T-cell (primary cell): ENCODE data around the gene STAP1. TPM values are rescaled to one million over a fixed set of nuclear protein-coding genes. Genes with fewer than 3 reads are reported as not detected.
A peak's percentile ranks its signal among the peaks of the same experiment; 100 is the strongest.

Source experiments
- ATAC-seq, 4 experiments: fragments of 200-7000 bp in 3 of 4; fragments of 150-1000 bp in 1 of 4; cut with Tn5 transposase; replicated peaks in 1 of 4; 1 replicate in 3 of 4; 2 replicates in 1 of 4; pipeline ENCODE4 v1.10.0; 2021; ENCODE audit warnings: moderate library complexity in 3 of 4, mild to moderate bottlenecking in 2 of 4, moderate number of reproducible peaks in 1 of 4
- CTCF ChIA-PET, 2 donors: fragments of 300-600 bp; sonication (Branson Sonifier 250); formaldehyde crosslinking; loops; one replicate each; lab custom pipeline; 2022; ENCODE audit warnings: antibody characterized with exemption in 2 of 2; lab: Charles Lee
- POLR2A ChIA-PET, 2 donors: fragments of 300-600 bp; sonication (Branson Sonifier 250); formaldehyde crosslinking; loops; one replicate each; lab custom pipeline; 2022; ENCODE audit warnings: antibody characterized with exemption in 2 of 2; lab: Charles Lee
- DNase-seq, 35 experiments: peaks; one replicate each; pipeline versions ENCODE4 v3.0.0 to v3.0.0-alpha.2; 2013 to 2023
- H3K27ac ChIP-seq: one replicate; pipeline ENCODE4 v1.5.1; 2013; ENCODE audit warnings: low read length
- H3K27me3 ChIP-seq, 2 experiments: replicated peaks in 1 of 2; 1 replicate in 1 of 2; 2 replicates in 1 of 2; pipeline versions ENCODE4 v1.6.1 to v1.7.0; 2013; ENCODE audit warnings: low read length in 1 of 2, mixed read lengths in 1 of 2; ENCODE audit not compliant: control insufficient read depth in 2 of 2, insufficient read depth in 2 of 2; ENCODE audit errors: extremely low read depth in 1 of 2
- H3K36me3 ChIP-seq, 2 donors: 1 replicate in 1 of 2; 2 replicates in 1 of 2; pipeline versions ENCODE4 v1.6.1 to v1.7.0; 2013; ENCODE audit warnings: low read length in 1 of 2; ENCODE audit not compliant: control insufficient read depth in 2 of 2, insufficient read depth in 1 of 2; ENCODE audit errors: extremely low read depth in 1 of 2
- H3K4me1 ChIP-seq, 2 experiments: 1 replicate in 1 of 2; 2 replicates in 1 of 2; pipeline versions ENCODE4 v1.6.1 to v1.7.0; 2013; ENCODE audit warnings: low read length in 2 of 2, mixed read lengths in 1 of 2; ENCODE audit not compliant: insufficient read depth in 2 of 2, control insufficient read depth in 1 of 2; ENCODE audit errors: extremely low read depth in 1 of 2
- H3K4me3 ChIP-seq, 2 donors: 1 replicate in 1 of 2; 2 replicates in 1 of 2; pipeline versions ENCODE4 v1.5.1 to v1.7.0; 2013; ENCODE audit warnings: mild to moderate bottlenecking in 2 of 2, low read length in 1 of 2, moderate library complexity in 1 of 2; ENCODE audit not compliant: control insufficient read depth in 1 of 2; ENCODE audit errors: extremely low read depth in 1 of 2
- H3K9me3 ChIP-seq: 2 replicates; pipeline ENCODE4 v1.7.0; 2013
- H3K27ac Mint-ChIP-seq, 2 donors: one replicate each; pipeline ENCODE4 v1.8.0; 2020 to 2021; ENCODE audit warnings: mild to moderate bottlenecking in 2 of 2, mixed read lengths in 2 of 2
- H3K27me3 Mint-ChIP-seq, 2 donors: one replicate each; pipeline ENCODE4 v1.8.0; 2021 to 2022; ENCODE audit warnings: mixed read lengths in 2 of 2
- H3K36me3 Mint-ChIP-seq: one replicate; pipeline ENCODE4 v1.8.0; 2021; ENCODE audit warnings: mixed read lengths
- H3K4me1 Mint-ChIP-seq, 3 donors: one replicate each; pipeline ENCODE4 v1.8.0; 2020 to 2022; ENCODE audit warnings: mixed read lengths in 3 of 3, mild to moderate bottlenecking in 1 of 3
- H3K4me3 Mint-ChIP-seq, 3 donors: one replicate each; pipeline ENCODE4 v1.8.0; 2020 to 2022; ENCODE audit warnings: mild to moderate bottlenecking in 3 of 3, mixed read lengths in 3 of 3, moderate library complexity in 3 of 3
- H3K9me3 Mint-ChIP-seq, 3 donors: one replicate each; pipeline ENCODE4 v1.8.0; 2020 to 2022; ENCODE audit warnings: mixed read lengths in 3 of 3
- WGBS: methylation state at CpG from one replicate; pipeline ENCODE4 v1.1.5; 2013; ENCODE audit warnings: missing lambda C conversion rate; ENCODE audit not compliant: insufficient coverage; 5-methylcytosine and 5-hydroxymethylcytosine counted together
- total RNA-seq, 35 experiments: library from RNA in 6 of 35; stranded (reverse) in 6 of 35; fragments of 120-200 nt in 1 of 35; gene quantifications; one replicate each; pipeline versions ENCODE4 v1.2.1 to v1.2.4 and lab custom pipeline; 2013 to 2026

The STAP1 gene
- total RNA-seq, 5 donors from 2014 or later (not counting 1 experiment from before 2014, with no cell fraction given): 1.6 to 8.0 (median 4.3) TPM

GRCh38 chr4:67614186-67614585 lies 55.7 kb downstream of the STAP1 start:
- H3K4me1 ChIP-seq: no peaks in the 10 kb centered on the region
- H3K4me3 ChIP-seq: no peak overlapping the region
- ATAC-seq (no peak), DNase-seq (no peak)
- H3K9me3 Mint-ChIP-seq: peaks cover 4 to 33% (median 9%) of the 10 kb centered on the region in 3 donors
- H3K9me3 ChIP-seq: no peaks in the 10 kb centered on the region
- H3K27me3 Mint-ChIP-seq: no peaks in the 10 kb centered on the region
- no peaks in the 10 kb centered on the region for H3K27me3 ChIP-seq
- 100% methylated on average over 2 of the region's 4 CpGs for WGBS
- H3K27ac Mint-ChIP-seq: no peak overlapping the region
- no peak overlapping the region for H3K4me3 Mint-ChIP-seq
- no peaks in the 10 kb centered on the region for H3K4me1 Mint-ChIP-seq
- H3K36me3 ChIP-seq: peaks cover 0 to 8% of the 10 kb centered on the region in 2 donors
- H3K36me3 Mint-ChIP-seq: peaks cover 58% of the 10 kb centered on the region
- H3K27ac ChIP-seq: no peak overlapping the region
- POLR2A ChIA-PET: no interaction called here
- CTCF ChIA-PET: no interaction called here

DNA sequence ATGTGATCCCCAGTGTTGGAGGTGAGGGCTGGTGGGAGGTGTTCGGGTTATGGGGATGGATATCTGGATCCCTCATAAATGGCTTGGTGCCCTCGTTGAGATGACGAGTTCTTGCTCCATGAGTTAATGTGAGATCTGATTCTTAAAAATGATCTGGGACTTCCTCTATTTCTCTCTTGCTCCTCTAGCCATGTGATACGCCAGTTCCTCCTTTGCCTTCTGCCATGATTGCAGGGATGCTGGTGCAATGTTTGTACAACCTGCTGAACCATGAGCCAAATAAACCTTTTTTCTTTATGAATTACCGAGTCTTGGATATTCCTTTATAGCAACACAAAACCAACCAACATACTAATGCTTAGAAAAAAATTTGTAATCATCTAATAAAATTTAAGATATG lies 56.6 kb downstream of the STAP1 start:
- Mint-ChIP-seq H3K36me3 (peaks cover 57% of the 10 kb centered on the region), H3K27ac (no peak overlapping the region), H3K9me3 (peaks cover 4 to 24% (median 4%) of the 10 kb centered on the region in 3 donors), H3K27me3 (no peaks in the 10 kb centered on the region), H3K4me3 (no peak overlapping the region), H3K4me1 (no peaks in the 10 kb centered on the region)
- Histone ChIP-seq H3K27me3 (no peaks in the 10 kb centered on the region), H3K27ac (no peak overlapping the region), H3K4me1 (no peaks in the 10 kb centered on the region), H3K36me3 (peaks cover 0 to 9% of the 10 kb centered on the region in 2 donors), H3K9me3 (no peaks in the 10 kb centered on the region), H3K4me3 (no peak overlapping the region)
- POLR2A ChIA-PET: no interaction called here
- no peak for DNase-seq
- WGBS: no CpG with 5 or more reads among the region's 5 CpGs
- no peak for ATAC-seq
- CTCF ChIA-PET: no interaction called here

DNA sequence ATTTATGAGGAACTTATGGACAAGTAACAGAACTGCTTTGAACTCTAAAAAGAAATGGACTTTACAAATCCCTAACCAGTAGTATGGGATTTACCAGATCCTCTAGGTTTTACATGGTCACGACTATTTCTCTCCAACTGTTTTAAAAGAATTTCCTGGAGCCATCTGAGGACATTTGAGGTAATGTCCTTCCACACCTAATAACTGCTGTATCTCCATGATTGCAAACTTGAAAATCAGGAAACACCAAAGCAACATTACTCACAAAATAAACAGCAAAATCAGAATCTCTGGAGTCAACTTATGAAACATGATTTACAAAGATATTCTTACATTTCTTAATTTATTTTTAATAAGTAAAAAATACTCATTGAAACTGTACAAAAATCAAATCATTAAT lies 58.0 kb downstream of the STAP1 start:
- Mint-ChIP-seq H3K27me3 (no peaks in the 10 kb centered on the region), H3K9me3 (peaks cover 0 to 21% (median 4%) of the 10 kb centered on the region in 3 donors), H3K27ac (no peak overlapping the region), H3K4me3 (no peak overlapping the region), H3K4me1 (no peaks in the 10 kb centered on the region), H3K36me3 (peaks cover 66% of the 10 kb centered on the region)
- peaks cover 0 to 21% of the 10 kb centered on the region in 2 donors for H3K36me3 ChIP-seq
- POLR2A ChIA-PET: no interaction called here
- no peaks in the 10 kb centered on the region for H3K4me1 ChIP-seq
- CTCF ChIA-PET: no interaction called here
- H3K4me3 ChIP-seq: no peak overlapping the region
- no peaks in the 10 kb centered on the region for H3K27me3 ChIP-seq
- DNase-seq: no peak
- 100% methylated on average over 1 of the region's 1 CpG for WGBS
- no peak for ATAC-seq
- no peaks in the 10 kb centered on the region for H3K9me3 ChIP-seq
- H3K27ac ChIP-seq: no peak overlapping the region

- 100% methylated on average over 2 of the region's 3 CpGs for WGBS
- no peaks in the 10 kb centered on the region for H3K9me3 ChIP-seq
- Mint-ChIP-seq H3K4me3 (no peak overlapping the region), H3K36me3 (peaks cover 46% of the 10 kb centered on the region), H3K4me1 (no peaks in the 10 kb centered on the region), H3K27ac (no peak overlapping the region), H3K9me3 (no peaks in the 10 kb centered on the region), H3K27me3 (no peaks in the 10 kb centered on the region)
- peaks cover 0 to 42% of the 10 kb centered on the region in 2 donors for H3K36me3 ChIP-seq
- POLR2A ChIA-PET: no interaction called here
- H3K4me3 ChIP-seq: no peak overlapping the region
- H3K27me3 ChIP-seq: no peaks in the 10 kb centered on the region
- CTCF ChIA-PET: no interaction called here
- no peaks in the 10 kb centered on the region for H3K4me1 ChIP-seq
- no peak for DNase-seq
- H3K27ac ChIP-seq: no peak overlapping the region
- no peak for ATAC-seq
These were observed 66.4 kb downstream of the STAP1 start for GRCh38 chr4:67624939-67625338.

DNA sequence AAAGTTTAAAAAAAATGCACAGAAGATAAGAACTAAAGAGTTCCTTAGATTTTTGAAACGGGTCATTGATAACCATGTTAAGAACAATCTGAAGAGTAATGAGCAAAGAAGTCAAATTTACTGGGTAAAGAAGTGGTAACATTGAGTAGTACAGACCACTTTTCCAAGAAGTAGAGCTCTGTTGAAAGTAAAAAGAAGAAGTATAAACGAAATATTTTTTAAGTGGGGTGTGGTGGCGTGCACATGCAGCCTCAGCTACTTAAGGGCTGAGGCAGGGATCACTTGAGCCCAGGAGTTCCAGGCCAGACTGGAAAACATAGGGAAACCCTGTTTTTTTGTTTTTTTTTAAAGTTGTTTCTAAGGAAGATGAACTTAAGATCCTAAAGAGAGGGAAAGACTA lies 74.0 kb downstream of the STAP1 start:
- POLR2A ChIA-PET: no interaction called here
- Mint-ChIP-seq H3K4me1 (peaks cover 0 to 19% (median 0%) of the 10 kb centered on the region in 3 donors), H3K27me3 (no peaks in the 10 kb centered on the region), H3K27ac (no peak overlapping the region), H3K9me3 (no peaks in the 10 kb centered on the region), H3K4me3 (peak overlapping the region in 1 of 3 donors; percentile 35), H3K36me3 (peaks cover 43% of the 10 kb centered on the region)
- no peaks in the 10 kb centered on the region for H3K9me3 ChIP-seq
- no peak overlapping the region for H3K4me3 ChIP-seq
- no CpG with 5 or more reads among the region's 3 CpGs for WGBS
- CTCF ChIA-PET: interaction anchor here in 1 of 2 donors (1.1 kb wide), 1 partner anchor 8 kb away, joined by 3 read pairs; no protein-coding TSS in a partner anchor
- H3K27ac ChIP-seq: no peak overlapping the region
- no peaks in the 10 kb centered on the region for H3K27me3 ChIP-seq
- peaks cover 0 to 15% of the 10 kb centered on the region in 2 experiments for H3K4me1 ChIP-seq
- H3K36me3 ChIP-seq: peaks cover 0 to 19% of the 10 kb centered on the region in 2 donors
- ATAC-seq (peak in 2 of 4 experiments; percentile 27 to 53), DNase-seq (no peak)

DNA sequence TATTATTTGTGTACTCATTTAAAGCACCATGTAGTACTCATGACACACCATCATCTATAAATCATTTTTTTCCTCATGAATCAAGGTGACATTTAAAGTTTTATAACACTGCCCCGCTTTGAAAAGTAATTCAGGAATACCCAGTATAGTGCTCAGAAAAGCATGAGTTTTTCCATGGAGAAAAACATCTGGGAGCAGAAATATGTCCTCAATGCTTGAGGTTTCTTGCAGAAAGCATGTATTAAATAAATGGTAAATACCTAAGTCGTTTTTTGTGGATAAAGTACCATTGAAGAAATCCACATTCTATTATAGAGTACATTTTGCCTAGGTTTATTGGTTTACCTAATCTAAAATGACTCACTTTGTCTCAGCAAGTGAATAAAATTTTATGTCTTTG lies 76.2 kb downstream of the STAP1 start:
- peaks cover 50% of the 10 kb centered on the region for H3K36me3 Mint-ChIP-seq
- no peaks in the 10 kb centered on the region for H3K27me3 ChIP-seq
- no CpG with 5 or more reads among the region's 2 CpGs for WGBS
- no peak for DNase-seq
- H3K4me1 Mint-ChIP-seq: peaks cover 0 to 19% (median 0%) of the 10 kb centered on the region in 3 donors
- no peak overlapping the region for H3K4me3 Mint-ChIP-seq
- CTCF ChIA-PET: no interaction called here
- peaks cover 0 to 15% of the 10 kb centered on the region in 2 experiments for H3K4me1 ChIP-seq
- no peak overlapping the region for H3K27ac ChIP-seq
- no peak overlapping the region for H3K27ac Mint-ChIP-seq
- no peak for ATAC-seq
- H3K4me3 ChIP-seq: no peak overlapping the region
- H3K9me3 Mint-ChIP-seq: no peaks in the 10 kb centered on the region
- POLR2A ChIA-PET: interaction anchor here in 1 of 2 donors (0.9 kb wide), 1 partner anchor 16 kb away, joined by 3 read pairs; no protein-coding TSS in a partner anchor
- H3K9me3 ChIP-seq: no peaks in the 10 kb centered on the region
- peaks cover 7 to 23% of the 10 kb centered on the region in 2 donors for H3K36me3 ChIP-seq
- H3K27me3 Mint-ChIP-seq: no peaks in the 10 kb centered on the region
